HCT116 (cell line): ENCODE data around the gene NSMCE1. TPM values are rescaled to one million over a fixed set of nuclear protein-coding genes. Genes with fewer than 3 reads are reported as not detected.
A peak's percentile ranks its signal among the peaks of the same experiment; 100 is the strongest.
"Not testable (repeated sequence)": the region's sequence is repeated elsewhere in the genome, so short reads cannot be mapped to it uniquely, and the experiment has no call there.

Experiments used
- ATAC-seq: fragments of 200-7000 bp; cut with Tn5 transposase; 2 replicates; pipeline ENCODE4 v1.9.1; 2020; ENCODE audit warnings: mild to moderate bottlenecking, moderate library complexity
- BruUV-seq: library from RNA; stranded (reverse); fragments of 400-500 nt; replicated peaks from 2 replicates; lab custom pipeline; 2021; lab: Mats Ljungman, UMichigan
- CTCF ChIA-PET: fragments of 300-600 bp; sonication (Branson Sonifier 250); formaldehyde crosslinking; loops from one replicate; lab custom pipeline; 2021; ENCODE audit warnings: antibody characterized with exemption; lab: Charles Lee
- POLR2A ChIA-PET: fragments of 300-600, 350-600 bp; sonication (Branson Sonifier 250); formaldehyde crosslinking; loops from one replicate; lab custom pipeline; 2021; ENCODE audit warnings: antibody characterized with exemption; lab: Charles Lee
- RAD21 ChIA-PET, 2 experiments: fragments of 300-600 bp; sonication (Branson Sonifier 250); formaldehyde crosslinking; loops; one replicate each; lab custom pipeline; 2023; ENCODE audit warnings: low total read pairs in 2 of 2; ENCODE audit not compliant: uncharacterized antibody in 2 of 2, unreplicated experiment in 2 of 2, low non-redundant PET in 1 of 2; lab: Charles Lee
- DNase-seq: peaks from one replicate; pipeline ENCODE4 v3.0.0-alpha.2; 2010; ENCODE audit warnings: low read depth, low spot score
- H2AFZ ChIP-seq: fragments of 200-600 bp; shearing (Covaris generic), sonication (generic); 2 replicates; pipeline ENCODE4 v1.6.1; 2017; ENCODE audit warnings: low read depth, mixed run types, mixed read lengths, antibody characterized with exemption, low read length; ENCODE audit not compliant: poor library complexity, severe bottlenecking
- H3K27ac ChIP-seq: 2 replicates; pipeline ENCODE4 v1.5.1; 2012; ENCODE audit warnings: low read depth, low read length
- H3K27me3 ChIP-seq: fragments of 200-600 bp; sonication (generic); 2 replicates; pipeline ENCODE4 v1.6.1; 2016; ENCODE audit warnings: mixed run types, low read length, mixed read lengths; ENCODE audit not compliant: insufficient read depth
- H3K36me3 ChIP-seq, 2 experiments: fragments of 200-500 bp in 1 of 2; fragments of 200-600 bp in 1 of 2; sonication (Bioruptor generic) in 1 of 2; sonication (generic) in 1 of 2; 2 replicates each; pipeline versions ENCODE4 v1.5.1 to v1.6.1; 2014 to 2016; ENCODE audit warnings: low read length in 2 of 2, inconsistent platforms in 1 of 2, mixed read lengths in 1 of 2, mixed run types in 1 of 2; ENCODE audit not compliant: insufficient read depth in 2 of 2, control insufficient read depth in 1 of 2
- H3K4me1 ChIP-seq, 2 experiments: fragments of 200-600 bp in 1 of 2; sonication (generic) in 1 of 2; 2 replicates each; pipeline versions ENCODE4 v1.5.1 to v1.6.1; 2012 to 2017; ENCODE audit warnings: low read length in 2 of 2, inconsistent platforms in 1 of 2, mild to moderate bottlenecking in 1 of 2, mixed read lengths in 1 of 2, mixed run types in 1 of 2, moderate library complexity in 1 of 2; ENCODE audit not compliant: insufficient read depth in 2 of 2, control insufficient read depth in 1 of 2
- H3K4me2 ChIP-seq: fragments of 200-600 bp; sonication (generic); 2 replicates; pipeline ENCODE4 v1.6.1; 2017; ENCODE audit warnings: mixed run types, low read length, mixed read lengths
- H3K4me3 ChIP-seq, 2 experiments: fragments of 200-600 bp in 1 of 2; sonication (generic) in 1 of 2; replicated peaks in 1 of 2; 2 replicates each; pipeline ENCODE4 v1.5.1; 2011 to 2016; ENCODE audit warnings: low read length in 2 of 2, control low read depth in 1 of 2, low read depth in 1 of 2, mild to moderate bottlenecking in 1 of 2, mixed read lengths in 1 of 2, mixed run types in 1 of 2
- H3K79me2 ChIP-seq: fragments of 200-600 bp; sonication (generic); 2 replicates; pipeline ENCODE4 v1.6.1; 2017; ENCODE audit warnings: mild to moderate bottlenecking, mixed run types, low read length, moderate library complexity, mixed read lengths; ENCODE audit not compliant: insufficient read depth
- H3K9ac ChIP-seq: fragments of 200-600 bp; sonication (generic); 2 replicates; pipeline ENCODE4 v1.6.1; 2016; ENCODE audit warnings: low read length, mixed read lengths
- H3K9me2 ChIP-seq: fragments of 200-600 bp; sonication (generic), shearing (Covaris generic); 2 replicates; pipeline ENCODE4 v1.6.1; 2017; ENCODE audit warnings: mixed run types, mild to moderate bottlenecking, moderate library complexity; ENCODE audit not compliant: insufficient read depth
- H3K9me3 ChIP-seq, 2 experiments: fragments of 200-500 bp in 1 of 2; fragments of 200-600 bp in 1 of 2; sonication (Bioruptor generic) in 1 of 2; sonication (generic) in 1 of 2; 2 replicates each; pipeline ENCODE4 v1.6.1; 2014 to 2017; ENCODE audit warnings: low read length in 2 of 2, mixed read lengths in 2 of 2, inconsistent platforms in 1 of 2, low read depth in 1 of 2, mild to moderate bottlenecking in 1 of 2, mixed run types in 1 of 2, moderate library complexity in 1 of 2; ENCODE audit not compliant: control insufficient read depth in 1 of 2, insufficient read depth in 1 of 2
- H4K20me1 ChIP-seq: fragments of 200-600 bp; sonication (generic), shearing (Covaris generic); 2 replicates; pipeline ENCODE4 v1.6.1; 2017; ENCODE audit warnings: mixed run types, mild to moderate bottlenecking, moderate library complexity; ENCODE audit not compliant: insufficient read depth
- ATF3 ChIP-seq: IDR thresholded peaks from 2 replicates; pipeline ENCODE4 v1.6.1; 2012
- CBX3 ChIP-seq: IDR thresholded peaks from 2 replicates; pipeline ENCODE4 v1.6.1; 2012; ENCODE audit warnings: low read depth
- CEBPB ChIP-seq: IDR thresholded peaks from 2 replicates; pipeline ENCODE4 v1.6.1; 2012; ENCODE audit warnings: low read depth
- CTCF ChIP-seq, 3 experiments: fragments of 200-600 bp in 1 of 3; sonication (generic) in 1 of 3; IDR thresholded peaks in 2 of 3; conservative IDR thresholded peaks in 1 of 3; 2 replicates each; pipeline ENCODE4 v1.5.1; 2012 to 2017; ENCODE audit warnings: low read depth in 2 of 3, low read length in 2 of 3, antibody characterized with exemption in 1 of 3, borderline replicate concordance in 1 of 3, control low read depth in 1 of 3, mild to moderate bottlenecking in 1 of 3, mixed read lengths in 1 of 3, mixed run types in 1 of 3, moderate library complexity in 1 of 3; ENCODE audit not compliant: insufficient read depth in 1 of 3
- JUND ChIP-seq: IDR thresholded peaks from 2 replicates; pipeline ENCODE4 v1.6.1; 2012
- POLR2A ChIP-seq: IDR thresholded peaks from 2 replicates; pipeline ENCODE4 v1.7.0; 2011; ENCODE audit warnings: borderline replicate concordance; ENCODE audit not compliant: insufficient read depth, insufficient read length; ENCODE audit errors: extremely low read depth
- SIN3A ChIP-seq: IDR thresholded peaks from 2 replicates; pipeline ENCODE4 v1.6.1; 2012; ENCODE audit warnings: low read depth
- SP1 ChIP-seq: IDR thresholded peaks from 2 replicates; pipeline ENCODE4 v1.6.1; 2012; ENCODE audit warnings: low read depth
- SRF ChIP-seq: IDR thresholded peaks from 2 replicates; pipeline ENCODE4 v1.6.1; 2012; ENCODE audit warnings: low read depth
- ZFX ChIP-seq: fragments of 450-650 bp; IDR thresholded peaks from 2 replicates; pipeline ENCODE4 v1.6.1; 2017
- ZNF274 ChIP-seq: fragments of 200-500 bp; sonication (Bioruptor generic); IDR thresholded peaks from 2 replicates; pipeline ENCODE4 v1.6.1; 2014; ENCODE audit warnings: mild to moderate bottlenecking, low read depth, low read length, inconsistent platforms
- intact Hi-C: fragments of 100-400 bp; cut with micrococcal nuclease; formaldehyde crosslinking; loops from 2 replicates; pipeline ENCODE4 v1.10.0; 2022
- total RNA-seq: library from RNA; stranded (reverse); gene quantifications from one replicate; pipeline ENCODE4 v1.2.1, GENCODE V29; 2021; ENCODE audit not compliant: unreplicated experiment

NSMCE1 gene
- total RNA-seq, 1 experiment from 2014 or later = 85.6 TPM

- TF ChIP-seq SP1 (peak; percentile 77), POLR2A (no peak), CEBPB (peak; percentile 96), JUND (peak; percentile 89), SRF (peak; percentile 48; the same call in 1 of the 2 replicates), SIN3A (peak; percentile 73; the same call in 1 of the 2 replicates), CTCF (IDR thresholded peaks at IDR 0.05 in 2 of 3, conservative IDR thresholded peaks at IDR 0.05 in 1 of 3; ENCODE audit: borderline replicate concordance in 1 of 3, insufficient read depth in 1 of 3, low read depth in 2 of 3, low read length in 2 of 3) (no peak), CBX3 (peak; percentile 87), ATF3 (peak; percentile 89; the same call in 1 of the 2 replicates), ZFX (no peak), ZNF274 (no peak)
Observed at GRCh38 chr16:27264151-27264550, 4.4 kb downstream of the NSMCE1 start (continued).

GRCh38 chr16:27262904-27263423 is 5.6 kb downstream of the NSMCE1 start:
- not testable (repeated sequence) for H3K79me2 ChIP-seq
- H3K4me1 ChIP-seq = peaks cover 32 to 73% of the 10 kb centered on the region in 2 experiments

More at GRCh38 chr16:27262904-27263423, 5.6 kb downstream of the NSMCE1 start:
- ChIA-PET CTCF (interaction anchor here (1.0 to 2.0 kb wide), 2 partner anchors 9 to 28 kb away, joined by 3 to 5 read pairs; no protein-coding TSS in a partner anchor), POLR2A (interaction anchor here (0.7 kb wide), 1 partner anchor 59 kb away, joined by 3 read pairs; the partner anchor contains the start of gene KDM8)
- H3K27me3 ChIP-seq, H3K4me3 ChIP-seq, H4K20me1 ChIP-seq, ATAC-seq, H3K9me3 ChIP-seq, intact Hi-C loops, H3K36me3 ChIP-seq, DNase-seq, BruUV-seq, H2AFZ ChIP-seq, H3K9me2 ChIP-seq, RAD21 ChIA-PET, H3K9ac ChIP-seq, H3K4me2 ChIP-seq, H3K27ac ChIP-seq: not testable (repeated sequence)
